GM18870 (cell line): ENCODE data around the gene TEAD1.

Experiments
- ATAC-seq: cut with Tn5 transposase; IDR thresholded peaks from one replicate; pipeline ENCODE4 v1.9.1; 2021; ENCODE audit warnings: moderate library complexity; ENCODE audit not compliant: unreplicated experiment

TEAD1 gene

GRCh38 chr11:12705874-12706273, 31.7 kb downstream of the TEAD1 start:
- no peak for ATAC-seq

- ATAC-seq: no peak
Measured at GRCh38 chr11:12706545-12707499, 32.6 kb downstream of the TEAD1 start.

GRCh38 chr11:12707500-12707880, 33.3 kb downstream of the TEAD1 start:
- no peak for ATAC-seq

- ATAC-seq: no peak
Measured at GRCh38 chr11:12711496-12711895, 37.3 kb downstream of the TEAD1 start.

GRCh38 chr11:12712132-12712531, 37.9 kb downstream of the TEAD1 start:
- ATAC-seq: no peak

- ATAC-seq: no peak
Measured at GRCh38 chr11:12715131-12715530, 40.9 kb downstream of the TEAD1 start.

- no peak for ATAC-seq
Measured at GRCh38 chr11:12715941-12716340, 41.7 kb downstream of the TEAD1 start.

GRCh38 chr11:12716816-12717215, 42.6 kb downstream of the TEAD1 start:
- ATAC-seq: no peak

- ATAC-seq: peak; percentile 96
Measured at GRCh38 chr11:12717851-12718291, 43.6 kb downstream of the TEAD1 start.

GRCh38 chr11:12719221-12719620, 45.0 kb downstream of the TEAD1 start:
- ATAC-seq: no peak

GRCh38 chr11:12721816-12722604, 47.8 kb downstream of the TEAD1 start:
- no peak for ATAC-seq

GRCh38 chr11:12723421-12724300, 49.4 kb downstream of the TEAD1 start:
- no peak for ATAC-seq

GRCh38 chr11:12724301-12725054, 50.3 kb downstream of the TEAD1 start:
- no peak for ATAC-seq

GRCh38 chr11:12725055-12725862, 51.0 kb downstream of the TEAD1 start:
- no peak for ATAC-seq

- ATAC-seq: no peak
Measured at GRCh38 chr11:12725863-12726682, 51.9 kb downstream of the TEAD1 start.

- no peak for ATAC-seq
Measured at GRCh38 chr11:12727563-12728211, 53.5 kb downstream of the TEAD1 start.

GRCh38 chr11:12728417-12728816, 54.2 kb downstream of the TEAD1 start:
- ATAC-seq: no peak

GRCh38 chr11:12729941-12730340, 55.7 kb downstream of the TEAD1 start:
- no peak for ATAC-seq
